Stimulated activated naive CD8-positive, alpha-beta T cell treated with anti-CD3 and anti-CD28 coated beads, Interleukin-15, Interleukin-2, amounts not matched to agents 100 U/mL and 50 U/mL, for 24 hours (primary cell): Measurements from ENCODE around the gene NDUFS5.
"Not testable (repeated sequence)": the region's sequence is repeated elsewhere in the genome, so short reads cannot be mapped to it uniquely, and the experiment has no call there.

Source experiments
- ATAC-seq: fragments of 150-1000 bp; cut with Tn5 transposase; one replicate; pipeline ENCODE4 v1.10.0; 2021
- DNase-seq: peaks from one replicate; pipeline ENCODE4 v3.0.0; 2021

NDUFS5 gene

GRCh38 chr1:39065542-39065941 is 39.4 kb downstream of the NDUFS5 start:
- ATAC-seq (no peak), DNase-seq (no peak)

GRCh38 chr1:39068227-39068626 is 42.1 kb downstream of the NDUFS5 start:
- ATAC-seq, DNase-seq: not testable (repeated sequence)

GRCh38 chr1:39071557-39071956 is 45.4 kb downstream of the NDUFS5 start:
- not testable (repeated sequence) for ATAC-seq, DNase-seq

GRCh38 chr1:39076127-39076798 is 50.1 kb downstream of the NDUFS5 start:
- DNase-seq (no peak), ATAC-seq (no peak)

DNA sequence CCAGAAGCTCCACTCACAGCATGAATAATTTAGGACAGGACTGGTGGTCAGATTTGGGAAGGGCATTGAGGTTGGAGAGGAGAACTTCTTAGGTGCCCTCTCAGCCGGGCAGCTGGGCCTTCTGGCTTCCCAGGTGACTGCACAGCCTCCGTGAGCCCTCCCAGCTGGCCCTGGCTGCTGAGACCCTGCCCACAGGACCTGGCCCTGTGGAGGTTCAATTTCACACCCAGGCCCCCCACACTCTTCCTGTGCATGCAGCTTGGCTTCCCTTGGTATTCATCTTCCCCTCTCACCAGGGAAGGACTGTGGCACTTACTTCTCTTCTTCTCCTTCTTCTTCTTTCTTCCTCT is 50.6 kb downstream of the NDUFS5 start:
- DNase-seq (no peak), ATAC-seq (no peak)

DNA sequence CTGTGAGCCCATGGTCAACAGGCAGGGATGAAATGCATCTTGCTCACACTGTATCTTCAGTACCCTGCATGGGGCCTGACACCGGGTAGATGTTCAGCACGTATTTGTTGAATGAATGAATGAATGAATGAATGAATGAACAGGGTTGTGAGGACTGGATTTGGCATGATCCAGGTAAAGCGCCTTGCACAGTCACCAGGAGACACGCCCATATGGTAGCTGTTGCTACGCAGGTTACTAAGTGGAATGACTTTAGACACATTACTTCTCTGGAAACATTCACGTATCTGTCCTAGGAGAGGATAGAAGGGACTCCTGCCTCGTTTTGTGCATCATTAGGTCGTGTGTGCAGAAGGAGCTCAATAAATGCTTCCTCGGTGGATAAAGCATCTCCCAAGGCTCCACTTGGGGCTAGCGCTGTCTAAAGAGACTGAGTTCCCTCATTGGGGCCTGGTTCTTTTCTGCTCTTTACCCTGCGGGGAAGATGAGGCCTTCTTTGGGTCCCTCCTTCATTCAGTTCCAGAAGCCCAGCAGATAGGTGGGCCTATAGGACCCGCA is 54.2 kb downstream of the NDUFS5 start:
- DNase-seq (no peak), ATAC-seq (no peak)

GRCh38 chr1:39080831-39081270 is 54.7 kb downstream of the NDUFS5 start:
- DNase-seq = no peak
- ATAC-seq = no peak

GRCh38 chr1:39081271-39082009 is 55.3 kb downstream of the NDUFS5 start:
- ATAC-seq (peak; percentile 67), DNase-seq (peak; percentile 38)

DNA sequence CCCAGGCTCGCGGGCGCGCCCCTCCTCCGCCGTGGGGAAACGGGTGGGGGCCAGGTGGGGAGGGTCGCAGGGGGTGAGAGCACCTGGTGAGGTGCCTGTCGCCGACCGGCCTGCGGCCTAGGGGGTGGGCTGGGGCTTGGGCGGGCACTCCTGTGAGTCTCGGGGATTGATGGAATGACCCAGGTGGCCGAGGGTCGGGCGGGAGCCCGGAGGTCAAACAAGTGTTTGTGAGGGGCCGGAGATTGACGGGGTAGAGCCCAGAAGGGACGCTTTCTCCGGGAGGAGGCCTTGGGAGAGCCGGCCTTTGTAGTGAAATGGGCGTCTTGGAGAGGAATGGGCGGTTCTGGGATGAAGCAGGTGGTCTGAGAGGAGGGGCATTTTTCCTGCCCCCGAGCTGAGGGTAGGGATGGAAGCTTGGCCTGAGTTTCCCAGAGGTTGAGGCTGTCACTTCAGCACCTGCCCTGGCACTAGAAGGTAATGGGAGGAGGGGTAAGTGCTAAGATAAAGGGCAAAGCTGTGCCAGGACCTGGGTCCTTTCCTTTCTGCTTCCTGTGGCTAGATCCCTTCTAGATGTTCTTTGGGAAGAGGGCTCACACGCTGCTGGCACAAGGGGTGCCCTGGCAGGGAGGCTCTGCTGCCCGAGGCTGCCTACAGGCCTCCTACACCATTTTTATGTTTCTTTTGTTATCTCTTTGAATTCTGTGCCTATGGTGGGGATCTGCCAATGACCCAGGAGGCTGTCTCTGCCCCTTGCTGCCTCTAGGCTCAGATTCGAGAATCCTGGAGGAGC is 56.1 kb downstream of the NDUFS5 start:
- ATAC-seq = no peak
- DNase-seq = no peak

DNA sequence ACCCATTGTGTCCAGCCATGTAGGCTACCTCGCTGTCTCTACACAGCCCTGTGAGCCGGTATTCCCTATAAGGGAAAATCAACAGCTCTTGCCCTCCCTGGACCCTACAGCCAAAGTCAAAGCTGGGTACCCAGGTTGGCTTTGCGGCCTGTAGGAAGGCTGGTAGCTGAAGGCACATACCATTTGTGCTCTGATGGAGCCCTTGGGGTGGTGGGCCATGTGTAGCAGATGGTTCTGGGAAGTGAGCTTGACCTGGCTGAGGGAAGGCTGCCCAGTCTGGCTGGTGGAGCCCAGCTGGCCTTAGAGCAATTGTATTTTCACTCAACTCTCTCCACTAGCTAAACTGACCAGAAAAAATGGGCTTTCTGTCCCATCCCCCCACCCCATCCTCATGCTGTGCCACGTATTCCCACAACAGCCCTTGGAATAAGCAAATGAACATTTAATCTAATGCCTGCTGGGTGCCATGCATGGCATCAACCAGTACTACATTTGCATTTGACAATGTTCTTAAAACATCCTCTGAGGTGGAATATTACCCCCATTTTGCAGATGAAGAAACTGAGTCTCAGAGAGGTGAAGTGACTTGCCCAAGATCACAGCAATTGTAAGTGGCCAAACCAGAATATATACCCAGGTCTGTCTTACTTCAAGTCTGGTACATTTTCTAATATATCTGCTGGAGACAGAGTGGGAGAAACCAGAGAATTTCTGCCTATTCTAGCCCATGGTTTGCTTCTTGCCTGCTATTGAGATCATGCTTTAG is 56.8 kb downstream of the NDUFS5 start:
- ATAC-seq = no peak
- no peak for DNase-seq

GRCh38 chr1:39084191-39084590 is 58.0 kb downstream of the NDUFS5 start:
- DNase-seq (no peak), ATAC-seq (no peak)
